Hepatocyte (in vitro differentiated cells): ENCODE results near the gene WDR33. TPM values are rescaled to one million over a fixed set of nuclear protein-coding genes. Genes with fewer than 3 reads are reported as not detected.
A peak's percentile ranks its signal among the peaks of the same experiment; 100 is the strongest.

Experiments
- DNase-seq: peaks from one replicate; pipeline ENCODE4 v3.0.0-alpha.2; 2016; ENCODE audit warnings: low spot score
- H2AFZ ChIP-seq: fragments of 200-600 bp; sonication (generic); 2 replicates; pipeline ENCODE4 v1.6.0; 2016; ENCODE audit warnings: antibody characterized with exemption, mild to moderate bottlenecking
- H3K27ac ChIP-seq: fragments of 200-600 bp; sonication (generic); 2 replicates; pipeline ENCODE4 v1.5.1; 2016; ENCODE audit warnings: mild to moderate bottlenecking
- H3K27me3 ChIP-seq: fragments of 200-600 bp; sonication (generic); 2 replicates; pipeline ENCODE4 v1.6.1; 2016
- H3K36me3 ChIP-seq: fragments of 200-600 bp; sonication (generic); replicated peaks from 2 replicates; pipeline ENCODE4 v1.5.1; 2016; ENCODE audit warnings: low read depth; ENCODE audit not compliant: insufficient read depth
- H3K4me1 ChIP-seq: fragments of 200-600 bp; sonication (generic); 2 replicates; pipeline ENCODE4 v1.5.1; 2016; ENCODE audit warnings: mild to moderate bottlenecking, moderate library complexity; ENCODE audit not compliant: insufficient read depth
- H3K4me2 ChIP-seq: fragments of 200-600 bp; sonication (generic); 2 replicates; pipeline ENCODE4 v1.6.0; 2016
- H3K4me3 ChIP-seq: fragments of 200-600 bp; sonication (generic); 2 replicates; pipeline ENCODE4 v1.5.1; 2016; ENCODE audit warnings: mild to moderate bottlenecking
- H3K79me2 ChIP-seq: fragments of 200-600 bp; sonication (generic); 2 replicates; pipeline ENCODE4 v1.6.0; 2017; ENCODE audit warnings: mild to moderate bottlenecking
- H3K9me2 ChIP-seq: fragments of 200-600 bp; sonication (generic); replicated peaks from 2 replicates; pipeline ENCODE4 v1.6.0; 2017; ENCODE audit warnings: mild to moderate bottlenecking; ENCODE audit not compliant: insufficient read depth
- H3K9me3 ChIP-seq: fragments of 200-600 bp; sonication (generic); 2 replicates; pipeline ENCODE4 v1.5.1; 2016; ENCODE audit warnings: low read depth, mild to moderate bottlenecking
- H4K20me1 ChIP-seq: fragments of 200-600 bp; sonication (generic); 2 replicates; pipeline ENCODE4 v1.6.0; 2016; ENCODE audit warnings: mild to moderate bottlenecking; ENCODE audit not compliant: insufficient read depth, poor library complexity, severe bottlenecking
- CTCF ChIP-seq: fragments of 200-600 bp; sonication (generic); IDR thresholded peaks from 2 replicates; pipeline ENCODE4 v1.5.1; 2016; ENCODE audit warnings: antibody characterized with exemption, mild to moderate bottlenecking; ENCODE audit not compliant: poor library complexity
- EZH2 ChIP-seq: fragments of 200-600 bp; sonication (generic); IDR thresholded peaks from 2 replicates; pipeline ENCODE4 v1.6.1; 2016; ENCODE audit warnings: antibody characterized with exemption, mild to moderate bottlenecking, borderline replicate concordance
- EZH2phosphoT487 ChIP-seq: fragments of 200-600 bp; sonication (generic); IDR thresholded peaks from one replicate; pipeline ENCODE4 v1.6.1; 2018; ENCODE audit warnings: antibody characterized with exemption, mild to moderate bottlenecking, low read depth, moderate library complexity; ENCODE audit not compliant: unreplicated experiment, severe bottlenecking
- WGBS: methylation state at CpG from one replicate; pipeline ENCODE4 v1.1.6; 2016; ENCODE audit warnings: low lambda C conversion rate; ENCODE audit errors: missing lambda C conversion rate; 5-methylcytosine and 5-hydroxymethylcytosine counted together
- polyA plus RNA-seq: library from polyadenylated mRNA; unstranded; fragments of >200 nt; fragmentation: Nextera tagmentation; extraction: Ambion mirVana; gene quantifications from 2 replicates; pipeline ENCODE4 v1.2.1, GENCODE V29; 2016
- total RNA-seq: library from RNA; depleted of rRNA; stranded (reverse); fragments of >200 nt; gene quantifications from 2 replicates; pipeline ENCODE4 v1.2.3, GENCODE V29; 2014

The WDR33 gene
- total and polyA plus RNA-seq, 2 experiments from 2014 or later, result 43.3 to 47.5 TPM

GRCh38 chr2:127737892-127738291, 73.1 kb downstream of the WDR33 start:
- peak; percentile 18 for DNase-seq

GRCh38 chr2:127735537-127736399, 75.2 kb downstream of the WDR33 start:
- no peaks in the 10 kb centered on the region for H4K20me1 ChIP-seq
- H3K9me2 ChIP-seq, result no peaks in the 10 kb centered on the region
- peak overlapping the region; percentile 63 for H3K27ac ChIP-seq
- H3K36me3 ChIP-seq, result no peaks in the 10 kb centered on the region
- H3K4me3 ChIP-seq, result no peak overlapping the region
- H3K79me2 ChIP-seq, result peaks cover 9% of the 10 kb centered on the region
- no peak for DNase-seq
- TF ChIP-seq EZH2phosphoT487, result no peak
- no peak for TF ChIP-seq CTCF
- TF ChIP-seq EZH2, result no peak
- no peak overlapping the region for H2AFZ ChIP-seq
- 85% methylated on average over 3 of the region's 3 CpGs for WGBS
- H3K27me3 ChIP-seq, result no peaks in the 10 kb centered on the region
- H3K9me3 ChIP-seq, result no peaks in the 10 kb centered on the region
- peak overlapping the region; percentile 61 for H3K4me2 ChIP-seq
- H3K4me1 ChIP-seq, result peaks cover 29% of the 10 kb centered on the region

More at GRCh38 chr2:127737892-127738291, 73.1 kb downstream of the WDR33 start:
- Histone ChIP-seq H2AFZ (no peak overlapping the region), H3K79me2 (peaks cover 9% of the 10 kb centered on the region), H3K9me3 (no peaks in the 10 kb centered on the region), H3K27ac (peak overlapping the region; percentile 47), H3K4me1 (peaks cover 29% of the 10 kb centered on the region), H3K9me2 (no peaks in the 10 kb centered on the region), H4K20me1 (no peaks in the 10 kb centered on the region), H3K4me3 (no peak overlapping the region), H3K4me2 (no peak overlapping the region), H3K27me3 (no peaks in the 10 kb centered on the region), H3K36me3 (no peaks in the 10 kb centered on the region)
- no peak for TF ChIP-seq EZH2phosphoT487
- TF ChIP-seq EZH2, result no peak
- no peak for TF ChIP-seq CTCF
- WGBS, result 80% methylated on average over 1 of the region's 1 CpG

- WGBS, result 72% methylated on average over 2 of the region's 2 CpGs
- H3K4me2 ChIP-seq, result peak overlapping the region; percentile 61
- no peak for DNase-seq
These were observed 75.9 kb downstream of the WDR33 start for GRCh38 chr2:127735044-127735443.

More at GRCh38 chr2:127735044-127735443, 75.9 kb downstream of the WDR33 start:
- no peaks in the 10 kb centered on the region for H3K36me3 ChIP-seq
- no peak for TF ChIP-seq EZH2
- TF ChIP-seq EZH2phosphoT487, result no peak
- TF ChIP-seq CTCF, result no peak
- peaks cover 29% of the 10 kb centered on the region for H3K4me1 ChIP-seq
- H3K79me2 ChIP-seq, result peaks cover 9% of the 10 kb centered on the region
- H3K4me3 ChIP-seq, result no peak overlapping the region
- no peaks in the 10 kb centered on the region for H4K20me1 ChIP-seq
- peak overlapping the region; percentile 63 for H3K27ac ChIP-seq
- no peaks in the 10 kb centered on the region for H3K9me2 ChIP-seq
- H3K27me3 ChIP-seq, result no peaks in the 10 kb centered on the region
- no peak overlapping the region for H2AFZ ChIP-seq
- H3K9me3 ChIP-seq, result no peaks in the 10 kb centered on the region
